ENCODE measurements around the gene EFHC2.

Gene EFHC2

DNA sequence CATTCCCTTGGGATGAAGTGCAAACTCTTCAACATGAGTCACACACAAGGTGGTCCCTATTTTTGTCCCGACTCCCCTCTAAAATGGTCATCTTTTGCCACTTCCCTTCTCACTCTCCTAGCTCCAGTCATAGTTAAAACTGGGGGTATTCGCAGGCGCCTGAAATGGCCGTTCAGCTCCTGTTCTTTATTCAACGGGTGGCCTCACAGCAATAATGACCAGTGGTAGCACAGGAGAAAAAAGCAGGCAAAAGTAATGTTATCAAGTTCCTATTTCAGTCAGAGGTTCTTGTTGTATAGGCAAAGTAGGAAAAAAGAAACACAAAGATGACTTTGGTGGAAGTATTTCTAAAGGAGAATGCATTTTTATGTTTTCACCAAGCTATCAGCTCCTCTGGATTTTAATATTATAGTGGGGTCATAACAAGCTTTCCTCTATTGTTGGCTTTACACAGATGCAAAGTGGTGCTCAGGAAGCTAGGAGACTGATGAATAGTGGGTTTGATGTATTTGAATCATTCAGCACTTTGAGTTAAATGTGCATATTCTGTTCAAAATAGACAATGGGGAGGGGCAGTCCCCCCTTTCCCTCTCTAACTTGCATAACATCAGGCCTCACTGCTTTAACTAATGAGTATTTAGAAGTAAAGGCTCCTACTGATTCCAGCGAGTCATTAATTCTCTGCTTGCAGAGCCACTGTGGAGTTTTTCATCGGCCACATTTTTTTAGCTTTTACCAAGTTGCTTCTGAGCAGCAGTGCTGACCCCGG lies 199.1 kb downstream of the EFHC2 start:
- DNase-seq, result no peak

- DNase-seq, result no peak
These were observed 200.3 kb downstream of the EFHC2 start for GRCh38 chrX:44143061-44143602.

- DNase-seq, result no peak
These were observed 213.3 kb downstream of the EFHC2 start for GRCh38 chrX:44130189-44130588.

DNA sequence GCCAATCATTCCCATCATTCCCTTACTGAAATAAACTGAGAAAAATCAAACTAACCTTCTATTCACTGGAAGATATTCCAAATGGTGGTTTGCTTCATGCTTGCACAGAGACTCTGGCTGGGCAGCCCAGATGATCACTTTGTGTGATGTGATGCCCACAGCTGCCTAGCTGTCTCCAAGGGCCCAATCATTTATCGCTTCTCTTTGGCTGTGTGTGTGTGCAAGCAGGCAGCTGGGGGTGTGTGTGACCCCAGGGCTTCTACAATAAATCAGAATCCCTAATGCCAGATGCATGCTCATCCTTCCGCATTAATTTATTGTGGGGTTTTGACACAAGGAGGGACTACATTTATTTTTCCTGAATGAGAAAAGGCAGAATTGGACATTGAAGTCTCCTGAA lies 230.1 kb downstream of the EFHC2 start:
- no peak for DNase-seq

DNA sequence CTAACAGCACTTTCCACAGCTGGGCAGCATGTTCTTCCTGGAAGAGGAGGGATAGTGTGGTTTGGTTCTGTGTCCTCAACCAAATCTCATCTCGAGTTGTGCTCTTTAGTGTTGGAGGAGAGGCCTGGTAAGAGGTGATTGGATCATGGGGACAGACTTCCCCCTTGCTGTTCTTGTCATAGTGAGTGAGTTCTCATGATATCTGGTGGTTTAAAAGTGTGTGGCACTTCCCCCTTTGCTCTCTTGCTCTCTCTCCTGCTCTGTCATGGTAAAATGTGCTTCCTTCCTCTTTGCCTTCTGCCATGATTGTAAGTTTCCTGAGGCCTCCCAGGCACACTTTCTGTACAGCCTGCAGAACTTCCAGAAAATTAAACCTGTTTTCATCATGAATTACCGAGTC lies 236.6 kb downstream of the EFHC2 start:
- no peak for DNase-seq

- DNase-seq, result no peak
These were observed 238.1 kb downstream of the EFHC2 start for GRCh38 chrX:44105228-44105913.

GRCh38 chrX:44104699-44105098 lies 238.8 kb downstream of the EFHC2 start:
- no peak for DNase-seq

DNA sequence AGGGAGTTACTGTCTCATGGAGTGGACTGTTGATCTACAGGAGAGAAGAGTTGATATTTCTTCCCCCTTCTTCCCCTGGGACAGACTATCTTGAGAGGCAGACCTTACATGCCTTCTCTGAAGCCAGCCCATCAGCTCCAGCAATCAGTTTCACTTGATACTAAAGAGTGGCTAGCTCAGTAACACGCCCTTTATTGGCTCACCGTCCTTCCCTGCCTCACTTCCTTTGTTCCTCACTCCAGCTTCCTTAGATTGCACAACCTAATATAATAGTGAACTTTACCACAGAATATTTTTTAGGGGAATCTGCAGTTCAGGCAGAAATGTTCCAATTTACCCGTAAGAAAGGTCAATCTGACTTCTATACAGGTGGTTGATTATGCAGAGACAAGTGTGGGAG lies 242.2 kb downstream of the EFHC2 start:
- DNase-seq, result no peak

DNA sequence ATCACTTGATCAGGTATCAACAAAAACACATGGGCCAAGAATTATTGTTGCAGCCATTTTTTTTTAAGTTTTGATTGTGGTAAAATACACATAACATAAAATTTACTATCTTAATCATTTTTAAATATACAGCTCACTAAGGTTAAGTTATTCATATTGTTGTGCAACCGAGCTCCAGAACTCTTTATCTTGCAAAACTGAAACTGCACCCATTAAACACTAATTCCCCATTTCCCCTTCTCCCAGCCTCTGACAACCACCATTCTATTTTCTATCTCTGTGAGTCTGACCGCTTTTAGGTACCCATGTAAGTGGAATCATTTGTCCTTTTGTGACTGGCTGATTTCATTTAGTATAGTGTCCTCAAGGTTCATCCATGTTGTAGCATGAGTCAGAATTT lies 244.1 kb downstream of the EFHC2 start:
- DNase-seq, result no peak
